ENCODE results near the gene GINS1. TPM values are rescaled to one million over a fixed set of nuclear protein-coding genes. Genes with fewer than 3 reads are reported as not detected.

Gene GINS1
- total RNA-seq, 2 donors from 2014 or later: 0.39 to 0.80 TPM

Other genes with a start within 250 kb of the GINS1 start
- gene ENTPD6, start 212.0 kb upstream of the GINS1 start, total RNA-seq: 10 to 100 TPM; 62.5 to 63.2 TPM
- gene PYGB, start 159.6 kb upstream of the GINS1 start, total RNA-seq: 10 to 100 TPM; 28.6 to 53.1 TPM
- 10 to 100 TPM; 12.5 to 22.7 TPM for gene ABHD12, start 16.8 kb upstream of the GINS1 start, total RNA-seq
- 1 to 10 TPM; 1.1 to 5.0 TPM for gene NINL, start 177.9 kb downstream of the GINS1 start, total RNA-seq
- 1 to 10 TPM; 1.2 to 1.8 TPM for gene NANP, start 216.3 kb downstream of the GINS1 start, total RNA-seq